Smooth muscle cell of the umbilical artery (primary cell): Measurements from ENCODE around the gene ZNF398. TPM values are rescaled to one million over a fixed set of nuclear protein-coding genes. Genes with fewer than 3 reads are reported as not detected.

Experiments
- total RNA-seq: library from RNA; depleted of rRNA; stranded (reverse); fragments of >200 nt; gene quantifications from 2 replicates; pipeline ENCODE4 v1.2.3, GENCODE V29; 2014

The ZNF398 gene
- total RNA-seq: 6.8 and 9.4 TPM in 2 replicates

GRCh38 chr7:149147072-149147751, at the start of gene ZNF398:
Gene ZNF398, plus strand, starts transcription at chr7:149147453. Its CDS starts 290 bp downstream, at chr7:149147743.

GRCh38 chr7:149125863-149126661, 21.2 kb upstream of the ZNF398 start, which contains the start of gene ZNF425:
Gene ZNF425, minus strand, starts transcription at chr7:149126324. Its CDS starts 111 bp downstream, at chr7:149126213.

GRCh38 chr7:149195180-149196150, 48.2 kb downstream of the ZNF398 start, which contains the start of gene ZNF282:
Gene ZNF282, plus strand, starts transcription at chr7:149195546. Its CDS starts 44 bp downstream, at chr7:149195590.

Other genes with a start within 250 kb of the ZNF398 start
- 617 TPM in 2 replicates for gene PDIA4, start 118.9 kb upstream of the ZNF398 start, total RNA-seq
- 5.3 and 8.2 TPM in 2 replicates for gene ZNF786, start 56.7 kb upstream of the ZNF398 start, total RNA-seq
- 3.6 and 4.5 TPM in 2 replicates for gene ZNF425, start 21.1 kb upstream of the ZNF398 start, total RNA-seq
- gene ZNF282, start 48.1 kb downstream of the ZNF398 start, total RNA-seq: 15.1 and 25.7 TPM in 2 replicates
- 4.8 and 6.2 TPM in 2 replicates for gene ZNF212, start 92.2 kb downstream of the ZNF398 start, total RNA-seq
- gene ZNF783, start 114.7 kb downstream of the ZNF398 start, total RNA-seq: 9.4 and 10.7 TPM in 2 replicates